Hematopoietic multipotent progenitor cell treated with erythropoietin and hydrocortisone succinate and interleukin-3 and kit ligand, for 15 days (in vitro differentiated cells): Measurements from ENCODE around the gene SNX18.
"Not testable (repeated sequence)": the region's sequence is repeated elsewhere in the genome, so short reads cannot be mapped to it uniquely, and the experiment has no call there.

Experiments
- DNase-seq: peaks from one replicate; pipeline ENCODE4 v3.0.0-alpha.2; 2015; ENCODE audit warnings: low spot score

The SNX18 gene

GRCh38 chr5:54517512-54518145, at the start of gene SNX18:
Gene SNX18 (plus strand): TSS chr5:54517759. CDS start chr5:54517953, 194 bp downstream.
- peak; percentile 79 for DNase-seq

GRCh38 chr5:54469622-54470021, 47.9 kb upstream of the SNX18 start:
- DNase-seq, result no peak

- no peak for DNase-seq
Measured at GRCh38 chr5:54470128-54470527, 47.4 kb upstream of the SNX18 start.

- DNase-seq, result no peak
Measured at GRCh38 chr5:54470677-54471076, 46.9 kb upstream of the SNX18 start.

- DNase-seq, result no peak
Measured at GRCh38 chr5:54471398-54471797, 46.2 kb upstream of the SNX18 start.

- no peak for DNase-seq
Measured at GRCh38 chr5:54476682-54477081, 40.9 kb upstream of the SNX18 start.

- DNase-seq, result no peak
Measured at GRCh38 chr5:54477941-54478478, 39.5 kb upstream of the SNX18 start.

GRCh38 chr5:54480296-54480695, 37.3 kb upstream of the SNX18 start:
- no peak for DNase-seq

GRCh38 chr5:54484219-54484894, 33.2 kb upstream of the SNX18 start:
- DNase-seq, result no peak

GRCh38 chr5:54485659-54486058, 31.9 kb upstream of the SNX18 start:
- not testable (repeated sequence) for DNase-seq

- DNase-seq, result not testable (repeated sequence)
Measured at GRCh38 chr5:54489648-54489979, 27.9 kb upstream of the SNX18 start.

- DNase-seq, result no peak
Measured at GRCh38 chr5:54491326-54491725, 26.2 kb upstream of the SNX18 start.

GRCh38 chr5:54492178-54492577, 25.4 kb upstream of the SNX18 start:
- DNase-seq, result no peak

- DNase-seq, result no peak
Measured at GRCh38 chr5:54495027-54495426, 22.5 kb upstream of the SNX18 start.

- no peak for DNase-seq
Measured at GRCh38 chr5:54514291-54514690, 3.3 kb upstream of the SNX18 start.

GRCh38 chr5:54514841-54515432, 2.6 kb upstream of the SNX18 start:
- DNase-seq, result no peak

GRCh38 chr5:54515634-54516033, 1.9 kb upstream of the SNX18 start:
- no peak for DNase-seq

GRCh38 chr5:54516051-54516655, 1.4 kb upstream of the SNX18 start:
- no peak for DNase-seq

- DNase-seq, result no peak
Measured at GRCh38 chr5:54517174-54517511, 416 bp upstream of the SNX18 start.

GRCh38 chr5:54518146-54518817, 723 bp downstream of the SNX18 start:
- no peak for DNase-seq

- DNase-seq, result no peak
Measured at GRCh38 chr5:54518818-54519508, 1.4 kb downstream of the SNX18 start.

- no peak for DNase-seq
Measured at GRCh38 chr5:54519509-54519876, 1.9 kb downstream of the SNX18 start.
